ENCODE measurements around the gene HSBP1.

The HSBP1 gene

GRCh38 chr16:83804366-83804765 lies 3.4 kb upstream of the HSBP1 start:
- DNase-seq = peak; percentile 32

- DNase-seq = no peak
Observed at GRCh38 chr16:83806036-83806435, 1.7 kb upstream of the HSBP1 start.

- peak; percentile 18 for DNase-seq
Observed at GRCh38 chr16:83806731-83807130, 1.0 kb upstream of the HSBP1 start.

GRCh38 chr16:83807327-83807709 lies 460 bp upstream of the HSBP1 start:
- no peak for DNase-seq

GRCh38 chr16:83808573-83809014 lies 816 bp downstream of the HSBP1 start:
- no peak for DNase-seq

GRCh38 chr16:83809092-83809491 lies 1.3 kb downstream of the HSBP1 start:
- peak; percentile 34 for DNase-seq

- DNase-seq = no peak
Observed at GRCh38 chr16:83810901-83811300, 3.1 kb downstream of the HSBP1 start.

- peak; percentile 54 for DNase-seq
Observed at GRCh38 chr16:83813823-83814658, 6.3 kb downstream of the HSBP1 start.

- no peak for DNase-seq
Observed at GRCh38 chr16:83814659-83814985, 6.8 kb downstream of the HSBP1 start.

- peak; percentile 28 for DNase-seq
Observed at GRCh38 chr16:83817022-83817421, 9.2 kb downstream of the HSBP1 start.

- no peak for DNase-seq
Observed at GRCh38 chr16:83818276-83818675, 10.5 kb downstream of the HSBP1 start.

GRCh38 chr16:83819361-83819760 lies 11.6 kb downstream of the HSBP1 start:
- DNase-seq = peak; percentile 30

GRCh38 chr16:83826146-83826913 lies 18.6 kb downstream of the HSBP1 start:
- DNase-seq = peak; percentile 90

GRCh38 chr16:83830091-83830768 lies 22.5 kb downstream of the HSBP1 start:
- DNase-seq = peak; percentile 26

GRCh38 chr16:83830769-83831455 lies 23.1 kb downstream of the HSBP1 start:
- DNase-seq = no peak

- peak; percentile 18 for DNase-seq
Observed at GRCh38 chr16:83831456-83831987, 23.7 kb downstream of the HSBP1 start.

GRCh38 chr16:83833921-83834320 lies 26.1 kb downstream of the HSBP1 start:
- DNase-seq = no peak

GRCh38 chr16:83835586-83836566 lies 28.1 kb downstream of the HSBP1 start:
- DNase-seq = no peak

- no peak for DNase-seq
Observed at GRCh38 chr16:83837566-83837965, 29.8 kb downstream of the HSBP1 start.

- DNase-seq = no peak
Observed at GRCh38 chr16:83838151-83838550, 30.4 kb downstream of the HSBP1 start.

GRCh38 chr16:83839561-83839960 lies 31.8 kb downstream of the HSBP1 start:
- no peak for DNase-seq

Data from right forelimb (tissue), 1 donor.